Islet precursor cell (in vitro differentiated cells): Measurements from ENCODE around the gene MRGPRX2.

Experiments
- DNase-seq: peaks from one replicate; pipeline ENCODE4 v3.0.0-alpha.2; 2018

MRGPRX2 gene

DNA sequence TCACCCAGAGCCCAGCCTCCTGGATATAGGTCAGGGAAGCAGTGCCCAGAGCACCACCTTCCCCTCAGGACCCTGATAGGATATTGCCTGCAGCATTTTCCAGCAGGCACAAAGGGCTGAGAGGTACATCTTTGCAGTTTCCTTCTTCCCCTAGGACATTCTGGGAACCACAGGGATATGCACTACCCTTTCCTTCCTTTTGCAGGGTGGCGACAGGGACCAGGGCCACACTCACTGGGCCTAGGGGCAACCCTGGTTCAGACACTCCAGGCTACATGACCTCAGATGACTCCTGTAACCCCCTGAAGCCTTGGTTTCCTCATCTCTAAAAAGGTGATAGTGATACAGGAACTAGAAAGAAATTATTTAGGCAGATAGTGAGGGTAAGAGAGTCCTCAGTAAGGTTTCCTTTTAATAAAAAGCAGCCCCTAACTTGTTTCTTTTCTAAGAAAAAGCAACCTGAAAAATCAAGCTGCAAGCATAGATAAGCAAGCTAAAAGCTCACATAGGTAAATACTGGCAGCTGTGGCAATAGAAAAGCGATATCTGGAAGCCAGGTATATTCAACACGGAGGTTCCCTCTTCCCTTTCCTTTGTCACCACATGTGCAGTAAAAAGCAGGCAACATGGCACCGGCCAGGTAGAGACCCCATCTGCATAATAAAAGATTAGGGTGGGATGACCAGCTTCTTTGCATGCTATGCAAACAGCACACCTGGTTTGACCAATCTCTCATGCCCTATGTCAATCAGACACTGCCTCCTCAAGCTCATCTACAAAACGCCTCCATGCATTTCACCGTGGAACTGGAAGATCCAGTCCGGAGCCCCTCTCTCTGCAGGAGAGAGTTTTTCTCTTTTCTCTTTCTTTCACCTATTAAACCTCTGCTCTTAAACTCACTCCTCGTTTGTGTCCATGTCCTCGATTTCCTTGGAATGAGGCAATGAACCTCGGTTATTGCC, 13.2 kb upstream of the MRGPRX2 start:
- DNase-seq, result no peak

GRCh38 chr11:19072464-19072863, 11.9 kb upstream of the MRGPRX2 start:
- DNase-seq, result no peak

GRCh38 chr11:19071255-19071654, 10.7 kb upstream of the MRGPRX2 start:
- DNase-seq, result peak; percentile 87

DNA sequence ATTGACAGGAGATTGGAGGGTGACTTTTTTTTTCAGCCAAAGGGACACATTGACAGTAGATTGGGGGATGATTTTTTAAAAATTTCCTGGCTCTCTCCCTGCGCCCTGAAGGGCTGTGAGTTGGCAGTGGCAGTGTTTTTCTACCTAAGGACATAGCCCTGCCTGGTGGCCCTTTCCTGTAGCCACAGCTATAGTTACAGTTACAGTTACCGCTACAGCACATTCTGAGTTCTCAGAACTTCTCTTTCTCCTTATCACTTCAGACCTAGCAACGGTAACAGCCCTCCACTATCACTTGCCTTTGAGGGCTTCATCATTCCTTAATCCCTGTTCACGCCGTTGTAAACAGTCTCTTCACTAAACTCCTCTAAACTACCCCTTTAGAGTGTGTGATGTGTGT, 684 bp downstream of the MRGPRX2 start:
- DNase-seq, result no peak

GRCh38 chr11:19055905-19056304, 4.6 kb downstream of the MRGPRX2 start:
- no peak for DNase-seq

GRCh38 chr11:19055016-19055415, 5.5 kb downstream of the MRGPRX2 start:
- no peak for DNase-seq

GRCh38 chr11:19053909-19054308, 6.6 kb downstream of the MRGPRX2 start:
- no peak for DNase-seq

DNA sequence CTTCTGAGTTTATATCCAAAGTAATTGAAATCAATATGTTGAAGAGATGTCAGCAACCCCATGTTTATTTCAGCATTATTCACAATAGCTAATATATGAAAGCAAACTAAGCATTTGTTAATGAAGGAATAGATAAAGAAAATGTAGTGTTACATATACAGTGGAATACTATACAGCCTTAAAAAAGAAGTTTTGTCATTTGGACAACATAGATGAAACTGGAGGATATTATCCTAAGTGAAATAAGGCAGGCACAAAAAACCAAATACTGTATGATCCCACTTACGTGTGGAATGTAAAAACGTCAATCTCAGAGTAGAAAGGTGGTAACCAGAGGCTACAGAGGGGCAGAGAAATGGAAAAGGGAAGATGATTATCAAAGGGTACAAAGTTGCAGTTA, 10.2 kb downstream of the MRGPRX2 start:
- DNase-seq, result no peak

- no peak for DNase-seq
These were observed 11.2 kb downstream of the MRGPRX2 start for GRCh38 chr11:19049351-19049750.

- DNase-seq, result no peak
These were observed 20.5 kb downstream of the MRGPRX2 start for GRCh38 chr11:19040051-19040450.

DNA sequence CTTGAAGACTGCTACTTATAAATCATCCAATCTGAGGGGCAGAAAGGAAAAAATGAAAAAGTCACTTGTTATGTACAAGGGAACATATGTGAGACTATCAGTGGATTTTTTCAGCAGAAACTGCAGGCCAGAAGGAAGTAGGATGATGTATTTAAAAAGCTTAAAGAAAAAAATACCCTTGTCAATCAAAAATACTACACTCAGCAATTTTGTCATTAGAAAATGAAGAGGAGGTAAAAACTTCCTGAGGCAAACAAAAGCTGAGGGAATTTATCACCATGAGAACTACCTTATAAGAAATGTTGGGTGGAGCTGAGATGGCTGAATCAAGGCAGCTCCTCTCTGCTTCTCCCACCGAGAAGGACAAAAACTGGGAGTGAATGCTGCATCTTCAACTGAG, 21.1 kb downstream of the MRGPRX2 start:
- DNase-seq, result no peak

- DNase-seq, result no peak
These were observed 27.5 kb downstream of the MRGPRX2 start for GRCh38 chr11:19032990-19033389.

- DNase-seq, result peak; percentile 58
These were observed 32.5 kb downstream of the MRGPRX2 start for GRCh38 chr11:19027829-19028595.

DNA sequence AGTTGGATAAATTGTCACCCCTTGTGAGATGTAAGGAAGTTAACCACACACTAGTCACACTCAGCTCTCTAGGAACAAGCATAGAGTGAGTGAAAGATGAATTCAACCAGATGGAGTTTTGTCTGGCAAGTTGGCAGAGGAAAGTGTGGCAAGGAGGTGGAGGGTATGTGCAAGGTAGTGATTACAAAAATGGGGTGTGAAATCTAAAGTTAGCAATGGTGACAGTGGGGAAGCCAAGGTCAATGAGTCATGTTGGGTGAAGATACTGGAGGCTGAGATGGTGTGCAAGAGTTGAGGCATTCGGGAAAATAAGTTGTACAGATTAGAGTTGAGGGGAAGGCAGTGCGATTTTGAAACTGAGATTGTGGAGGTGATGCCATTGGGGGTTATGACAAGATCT, 33.7 kb downstream of the MRGPRX2 start:
- no peak for DNase-seq

- peak; percentile 79 for DNase-seq
These were observed 34.8 kb downstream of the MRGPRX2 start for GRCh38 chr11:19025481-19026406.

GRCh38 chr11:19020831-19021230, 39.7 kb downstream of the MRGPRX2 start:
- no peak for DNase-seq

GRCh38 chr11:19018901-19019300, 41.6 kb downstream of the MRGPRX2 start:
- peak; percentile 79 for DNase-seq

DNA sequence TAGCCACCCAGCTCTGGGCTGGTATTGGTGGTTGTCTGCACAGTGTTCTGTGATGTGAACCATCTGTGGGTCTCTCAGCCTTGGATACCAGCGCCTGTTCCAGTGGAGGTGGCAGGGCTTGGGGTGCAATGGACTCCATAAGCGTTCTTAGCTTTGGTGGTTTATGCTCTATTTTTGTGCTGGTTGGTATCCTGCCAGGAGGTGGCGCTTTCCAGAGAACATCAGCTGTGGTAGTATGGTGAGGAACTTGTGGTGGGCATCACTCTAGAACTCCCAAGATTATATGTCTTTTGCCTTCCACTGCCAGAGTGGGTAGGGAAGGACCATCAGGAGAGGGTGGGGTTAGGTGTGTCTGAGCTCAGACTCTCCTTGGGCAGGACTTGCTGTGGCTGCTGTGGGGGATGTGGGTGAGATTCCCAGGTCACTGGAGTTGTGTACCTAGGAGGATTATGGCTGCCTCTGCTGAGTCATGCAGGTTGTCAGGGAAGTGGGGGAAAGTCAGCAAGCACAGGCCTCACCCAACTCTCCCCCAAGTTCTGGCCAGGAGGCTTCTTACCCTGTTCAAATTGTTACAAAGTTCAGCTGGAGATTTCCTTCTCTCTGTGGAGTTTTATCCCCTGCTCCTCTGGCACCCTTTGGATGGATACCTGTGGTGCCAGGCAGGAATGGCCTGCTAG, 47.2 kb downstream of the MRGPRX2 start:
- no peak for DNase-seq

- DNase-seq, result no peak
These were observed 47.9 kb downstream of the MRGPRX2 start for GRCh38 chr11:19012636-19013035.
